Esophagus squamous epithelium (tissue), 4 donors: ENCODE data around the gene ABCA9.

Source experiments
- POLR2A ChIP-seq, 4 donors: fragments of 450-650 bp; IDR thresholded peaks; one replicate each; pipeline ENCODE4 v1.6.1; 2017; ENCODE audit warnings: antibody characterized with exemption in 4 of 4, mild to moderate bottlenecking in 4 of 4, moderate library complexity in 3 of 4
- TF ChIP-seq, protein P1 (sequence below), 6 experiments: fragments of 450-650 bp in 4 of 6; fragments of 200-600 bp in 2 of 6; sonication (generic) in 2 of 6; IDR thresholded peaks; one replicate each; pipeline ENCODE4 v1.5.1; 2016 to 2019; ENCODE audit warnings: antibody characterized with exemption in 6 of 6, mild to moderate bottlenecking in 4 of 6, moderate library complexity in 4 of 6

GRCh38 chr17:69009930-69010329, 50.8 kb downstream of the ABCA9 start:
- TF ChIP-seq POLR2A (IDR thresholded peaks at IDR 0.05), result no peak
- TF ChIP-seq, protein P1, sequence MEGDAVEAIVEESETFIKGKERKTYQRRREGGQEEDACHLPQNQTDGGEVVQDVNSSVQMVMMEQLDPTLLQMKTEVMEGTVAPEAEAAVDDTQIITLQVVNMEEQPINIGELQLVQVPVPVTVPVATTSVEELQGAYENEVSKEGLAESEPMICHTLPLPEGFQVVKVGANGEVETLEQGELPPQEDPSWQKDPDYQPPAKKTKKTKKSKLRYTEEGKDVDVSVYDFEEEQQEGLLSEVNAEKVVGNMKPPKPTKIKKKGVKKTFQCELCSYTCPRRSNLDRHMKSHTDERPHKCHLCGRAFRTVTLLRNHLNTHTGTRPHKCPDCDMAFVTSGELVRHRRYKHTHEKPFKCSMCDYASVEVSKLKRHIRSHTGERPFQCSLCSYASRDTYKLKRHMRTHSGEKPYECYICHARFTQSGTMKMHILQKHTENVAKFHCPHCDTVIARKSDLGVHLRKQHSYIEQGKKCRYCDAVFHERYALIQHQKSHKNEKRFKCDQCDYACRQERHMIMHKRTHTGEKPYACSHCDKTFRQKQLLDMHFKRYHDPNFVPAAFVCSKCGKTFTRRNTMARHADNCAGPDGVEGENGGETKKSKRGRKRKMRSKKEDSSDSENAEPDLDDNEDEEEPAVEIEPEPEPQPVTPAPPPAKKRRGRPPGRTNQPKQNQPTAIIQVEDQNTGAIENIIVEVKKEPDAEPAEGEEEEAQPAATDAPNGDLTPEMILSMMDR (IDR thresholded peaks at IDR 0.05), result no peak
